Activated CD8-positive, alpha-beta memory T cell treated with anti-CD3 and anti-CD28 coated beads for 1 hour (primary cell): ENCODE results near the gene ZC3H14.
"Not testable (repeated sequence)": the region's sequence is repeated elsewhere in the genome, so short reads cannot be mapped to it uniquely, and the experiment has no call there.

Source experiments
- DNase-seq, 2 donors: peaks; one replicate each; pipeline ENCODE4 v3.0.0-alpha.2; 2020; ENCODE audit warnings: low read depth in 1 of 2; ENCODE audit errors: extremely low read depth in 1 of 2

The ZC3H14 gene, protein sequence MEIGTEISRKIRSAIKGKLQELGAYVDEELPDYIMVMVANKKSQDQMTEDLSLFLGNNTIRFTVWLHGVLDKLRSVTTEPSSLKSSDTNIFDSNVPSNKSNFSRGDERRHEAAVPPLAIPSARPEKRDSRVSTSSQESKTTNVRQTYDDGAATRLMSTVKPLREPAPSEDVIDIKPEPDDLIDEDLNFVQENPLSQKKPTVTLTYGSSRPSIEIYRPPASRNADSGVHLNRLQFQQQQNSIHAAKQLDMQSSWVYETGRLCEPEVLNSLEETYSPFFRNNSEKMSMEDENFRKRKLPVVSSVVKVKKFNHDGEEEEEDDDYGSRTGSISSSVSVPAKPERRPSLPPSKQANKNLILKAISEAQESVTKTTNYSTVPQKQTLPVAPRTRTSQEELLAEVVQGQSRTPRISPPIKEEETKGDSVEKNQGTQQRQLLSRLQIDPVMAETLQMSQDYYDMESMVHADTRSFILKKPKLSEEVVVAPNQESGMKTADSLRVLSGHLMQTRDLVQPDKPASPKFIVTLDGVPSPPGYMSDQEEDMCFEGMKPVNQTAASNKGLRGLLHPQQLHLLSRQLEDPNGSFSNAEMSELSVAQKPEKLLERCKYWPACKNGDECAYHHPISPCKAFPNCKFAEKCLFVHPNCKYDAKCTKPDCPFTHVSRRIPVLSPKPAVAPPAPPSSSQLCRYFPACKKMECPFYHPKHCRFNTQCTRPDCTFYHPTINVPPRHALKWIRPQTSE

DNA sequence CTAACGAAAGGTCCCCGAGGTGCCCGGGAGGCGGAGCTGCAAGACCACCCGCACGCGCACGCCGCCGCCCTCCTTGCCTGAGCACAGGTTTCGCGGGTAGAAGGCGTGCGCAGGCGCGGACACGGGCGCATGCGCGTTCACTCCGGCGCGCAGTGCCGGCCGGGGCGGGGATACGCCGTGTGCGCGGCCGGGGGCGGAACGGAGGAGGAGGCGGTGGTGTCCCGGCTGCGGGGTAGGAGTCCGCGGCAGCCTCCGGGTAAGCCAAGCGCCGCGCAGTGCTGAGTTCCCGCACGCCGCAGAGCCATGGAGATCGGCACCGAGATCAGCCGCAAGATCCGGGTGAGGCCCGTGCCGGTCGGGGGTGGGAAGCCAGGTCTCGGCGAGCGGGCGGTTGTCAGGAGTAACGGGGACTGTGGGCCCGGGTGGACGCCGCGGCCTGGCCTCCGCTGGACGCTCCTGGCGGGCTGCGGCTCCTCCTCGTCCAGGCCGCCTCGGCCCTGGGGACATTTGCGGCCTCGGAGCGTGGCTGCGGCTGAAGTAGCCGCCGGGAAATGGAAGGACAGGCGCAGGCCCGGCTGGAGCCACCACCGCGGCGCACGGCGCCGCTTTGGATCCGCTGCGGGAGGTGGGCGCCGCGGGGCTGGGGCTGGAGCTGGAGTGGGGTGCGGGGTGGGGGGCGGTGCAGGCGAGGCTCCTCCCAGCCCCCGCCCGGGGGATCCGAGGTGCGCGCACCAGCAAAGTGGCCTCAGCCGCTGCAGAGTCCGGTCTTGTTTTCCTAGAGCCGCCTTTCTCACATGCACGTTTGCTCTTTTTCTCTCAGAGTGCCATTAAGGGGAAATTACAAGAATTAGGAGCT lies at the start of gene ZC3H14:
Gene ZC3H14 (plus strand): TSS at position 207 of the 856 bp plus-strand sequence. CDS start 97 bp downstream, at position 304.
- peak; percentile 57 to 80 for DNase-seq

DNA sequence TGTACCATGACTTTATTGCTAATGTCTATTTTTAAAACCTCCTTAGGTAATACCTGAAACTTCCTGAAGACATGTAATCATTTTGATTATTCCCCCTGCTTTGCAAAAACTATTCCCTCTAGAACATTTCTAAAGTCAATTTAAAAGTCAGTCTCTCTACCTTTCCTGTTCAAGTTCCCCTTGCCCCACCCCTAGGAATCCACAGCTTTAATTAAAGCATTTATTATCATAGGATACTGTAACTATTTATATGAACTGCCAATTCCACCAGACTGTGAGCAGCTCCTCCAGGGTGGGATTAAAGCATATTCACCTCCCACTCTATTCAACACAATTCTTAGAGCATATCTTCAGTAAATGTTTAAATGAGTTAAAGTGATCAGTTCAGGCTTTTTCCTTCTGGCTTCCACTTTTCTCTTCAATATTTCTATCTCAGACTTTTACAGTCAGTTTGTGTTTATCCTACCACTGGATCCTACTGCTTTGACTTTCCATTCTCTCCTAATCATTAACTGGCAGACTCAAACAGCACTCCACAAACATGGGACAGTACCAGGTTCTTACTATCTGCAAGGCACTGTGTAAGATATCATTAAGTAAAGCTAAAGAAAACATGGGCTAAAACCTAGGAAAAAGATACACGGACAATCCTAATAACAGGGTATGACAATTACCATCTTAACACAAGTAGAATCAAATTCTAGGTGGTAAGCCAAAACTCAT lies 47.2 kb upstream of the ZC3H14 start:
- no peak for DNase-seq

DNA sequence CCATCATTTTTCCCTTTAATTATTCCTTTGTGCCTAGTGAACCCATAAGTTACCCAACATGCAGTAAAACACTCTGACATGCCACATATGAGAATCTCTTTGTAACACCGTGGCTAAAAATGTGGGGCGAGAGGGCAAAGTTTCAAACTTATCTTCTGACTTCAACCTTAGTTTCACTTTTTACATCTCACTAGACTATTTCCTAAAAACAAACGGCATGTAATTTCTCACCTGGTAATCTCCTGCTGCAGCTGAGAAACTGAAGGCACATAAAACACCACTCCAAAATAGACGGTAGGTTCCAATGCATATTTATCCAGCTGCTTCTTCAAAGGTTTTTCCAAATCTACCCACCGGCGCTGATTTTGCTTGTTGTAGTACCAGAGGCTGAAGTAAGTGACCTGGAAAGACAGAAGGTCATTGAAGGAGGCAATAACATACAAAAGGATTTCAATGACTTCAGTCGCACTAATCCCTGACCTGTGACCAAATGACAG lies 45.9 kb upstream of the ZC3H14 start:
- no peak for DNase-seq

DNA sequence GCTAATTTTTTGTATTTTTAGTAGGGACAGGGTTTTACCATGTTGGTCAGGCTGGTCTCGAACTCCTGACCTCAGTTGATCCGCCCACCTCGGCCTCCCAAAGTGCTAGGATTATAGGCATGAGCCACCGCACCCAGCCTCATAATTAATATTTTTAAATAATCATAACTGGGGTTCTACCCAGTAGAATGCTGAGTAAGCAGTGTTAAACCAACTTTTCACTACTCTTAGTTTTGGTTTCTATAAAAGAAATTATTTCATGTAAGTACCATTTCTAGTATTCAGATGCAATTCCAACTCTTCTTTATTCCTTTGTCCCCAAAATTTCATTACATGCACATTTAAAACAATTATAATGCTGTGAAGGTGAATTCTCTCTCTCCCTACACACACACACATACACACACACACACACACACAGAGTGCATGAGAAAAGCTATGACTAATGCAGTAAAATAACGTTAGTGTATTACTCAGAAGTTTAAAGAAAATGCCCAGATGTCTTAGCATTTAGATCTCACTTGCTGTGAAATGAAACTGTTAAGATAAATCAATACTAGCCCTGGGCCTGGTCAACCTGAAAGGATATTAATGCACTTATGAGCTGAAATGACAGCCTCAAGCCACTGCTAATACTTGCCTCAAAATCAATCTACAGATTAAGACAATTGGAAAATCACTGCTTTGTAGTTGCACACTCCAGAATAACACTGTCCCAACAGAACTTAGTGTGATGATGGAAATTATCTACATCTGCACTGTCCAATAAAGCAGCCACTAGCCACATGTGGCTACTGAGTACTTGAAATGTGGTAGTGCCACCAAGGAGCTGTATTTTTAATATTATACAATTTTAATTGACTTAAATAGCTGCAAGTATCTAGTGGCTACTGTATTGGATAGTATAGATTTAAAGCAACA lies 44.0 kb upstream of the ZC3H14 start:
- no peak for DNase-seq

DNA sequence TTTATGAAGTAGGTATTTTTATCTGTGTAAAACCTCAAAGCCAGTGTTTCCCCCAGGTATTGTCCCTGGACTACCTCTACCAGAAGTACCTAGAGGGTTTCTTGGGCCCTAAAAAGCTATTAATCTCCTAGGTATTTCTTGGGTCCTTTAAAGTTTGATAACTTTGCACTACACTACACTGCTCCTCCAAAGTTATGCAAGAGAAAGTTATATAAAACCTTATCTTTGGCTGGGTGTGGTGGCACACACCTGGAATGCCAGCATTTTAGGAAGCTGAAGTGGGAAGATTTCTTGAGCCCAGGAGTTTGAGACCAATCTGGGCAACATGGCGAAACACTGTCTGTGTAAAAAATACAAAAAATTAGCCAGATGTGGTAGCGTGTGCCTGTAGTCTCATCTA lies 42.9 kb upstream of the ZC3H14 start:
- DNase-seq, result no peak

DNA sequence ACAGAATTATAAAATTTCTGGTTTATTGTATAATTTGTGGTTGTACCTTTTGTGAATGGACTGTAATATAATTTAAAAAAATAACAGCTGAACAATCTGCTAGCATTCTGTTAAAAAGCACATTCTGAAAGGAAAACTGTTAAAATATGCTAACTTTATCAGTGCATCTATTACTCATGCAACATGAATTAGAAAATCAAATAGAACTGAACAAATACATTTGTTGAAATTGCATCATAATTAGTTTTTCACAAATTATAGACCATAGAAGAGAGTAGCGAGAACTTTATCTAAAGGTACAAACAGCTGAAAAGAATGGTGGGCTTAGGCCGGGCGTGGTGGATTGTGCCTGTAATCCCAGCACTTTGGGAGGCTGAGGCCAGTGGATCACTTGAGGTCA lies 41.0 kb upstream of the ZC3H14 start:
- no peak for DNase-seq

DNA sequence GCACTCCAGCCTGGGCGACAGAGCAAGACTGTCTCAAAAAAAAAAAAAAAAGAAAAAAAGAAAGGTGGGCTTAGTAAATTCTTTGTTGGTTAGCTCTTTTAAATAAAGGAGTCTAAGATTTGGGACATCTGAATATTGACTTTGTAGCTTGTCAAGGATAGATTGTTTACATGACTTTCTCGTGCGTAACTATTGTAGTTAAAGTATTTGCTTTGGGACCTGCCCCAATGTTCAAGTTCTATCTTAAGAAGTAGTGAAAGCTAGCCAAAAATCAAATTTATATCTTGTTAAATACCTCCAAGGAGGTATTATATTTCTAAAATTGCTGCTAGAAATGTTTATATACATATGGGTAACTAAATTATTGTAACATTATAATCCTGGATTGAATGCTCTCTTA lies 40.4 kb upstream of the ZC3H14 start:
- no peak for DNase-seq

DNA sequence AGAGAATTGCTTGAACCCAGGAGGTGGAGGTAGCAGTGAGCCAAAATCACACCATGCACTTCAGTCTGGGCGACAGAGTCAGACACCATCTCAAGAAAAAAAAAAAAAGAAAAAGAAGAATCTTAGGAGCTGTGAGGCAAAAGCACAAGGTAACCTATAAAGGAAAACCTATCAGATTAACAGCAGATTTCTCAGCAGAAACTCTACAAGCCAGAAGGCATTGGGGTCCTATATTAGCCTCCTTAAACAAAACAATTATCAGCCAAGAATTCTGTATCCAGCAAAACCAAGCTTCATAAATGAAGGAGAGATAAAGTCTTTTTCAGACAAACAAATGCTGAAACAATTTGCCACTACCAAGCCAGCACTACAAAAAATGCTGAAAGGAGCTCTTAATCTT lies 32.9 kb upstream of the ZC3H14 start:
- DNase-seq, result not testable (repeated sequence)

DNA sequence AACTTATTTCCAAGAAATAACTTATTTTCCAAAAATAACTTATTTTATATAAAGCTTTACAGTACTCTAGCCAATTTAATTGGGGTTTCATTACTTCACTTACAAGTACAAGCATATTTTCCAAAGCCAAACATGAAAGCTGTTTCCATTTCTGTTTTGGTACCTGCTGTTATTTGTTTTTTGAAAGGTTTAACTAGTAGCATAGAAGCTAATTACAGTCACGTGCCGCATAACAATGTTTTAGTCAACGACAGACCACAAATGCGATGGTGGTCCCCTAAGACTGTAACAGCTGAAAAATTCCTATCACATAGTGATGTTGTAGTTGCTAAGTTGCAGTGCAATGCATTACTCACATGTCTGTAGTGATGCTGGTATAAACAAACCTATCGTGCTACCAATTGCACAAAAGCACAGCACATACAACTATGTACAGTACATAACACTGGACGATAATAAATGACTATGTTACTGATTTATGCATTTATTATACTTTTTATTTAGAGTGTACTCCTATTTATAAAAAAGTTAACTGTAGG lies 29.7 kb upstream of the ZC3H14 start:
- no peak for DNase-seq

DNA sequence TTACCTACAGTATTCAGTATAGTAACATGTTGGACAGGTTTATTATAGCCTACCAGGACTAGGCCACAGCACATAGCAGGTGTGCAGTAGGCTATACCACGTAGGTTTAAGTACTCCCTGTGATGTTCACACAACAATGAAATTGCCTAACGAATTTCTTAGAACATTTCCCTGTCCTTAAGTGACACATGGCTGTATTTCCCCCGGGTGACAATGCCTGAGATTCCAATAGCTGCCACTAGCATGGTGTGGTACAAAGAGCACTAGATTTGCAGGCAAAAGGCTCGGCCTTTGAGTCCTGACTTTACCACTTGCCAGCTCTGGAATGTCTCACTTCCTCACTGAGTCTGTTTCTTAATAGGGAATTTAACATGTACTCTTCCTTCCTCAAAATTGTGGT lies 27.7 kb upstream of the ZC3H14 start:
- no peak for DNase-seq

DNA sequence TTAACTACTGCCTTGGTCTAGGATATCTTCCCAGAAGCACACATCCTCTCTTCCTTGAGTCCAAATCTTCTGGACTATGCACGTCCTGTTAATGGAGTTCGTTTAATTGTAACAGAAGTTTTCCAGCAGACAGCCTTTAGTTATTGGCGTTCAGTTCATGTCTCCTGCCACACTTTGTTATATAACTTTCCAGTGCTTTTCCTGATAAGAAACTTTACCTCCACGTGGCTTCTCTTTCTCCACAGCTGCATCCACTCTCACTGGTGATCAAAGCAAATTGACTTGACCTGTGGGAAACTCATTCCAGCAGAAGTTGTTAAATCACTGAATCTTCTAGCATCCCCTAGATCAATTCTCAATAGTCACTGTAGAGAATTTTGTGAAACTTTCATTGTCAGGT lies 27.0 kb upstream of the ZC3H14 start:
- DNase-seq, result no peak

DNA sequence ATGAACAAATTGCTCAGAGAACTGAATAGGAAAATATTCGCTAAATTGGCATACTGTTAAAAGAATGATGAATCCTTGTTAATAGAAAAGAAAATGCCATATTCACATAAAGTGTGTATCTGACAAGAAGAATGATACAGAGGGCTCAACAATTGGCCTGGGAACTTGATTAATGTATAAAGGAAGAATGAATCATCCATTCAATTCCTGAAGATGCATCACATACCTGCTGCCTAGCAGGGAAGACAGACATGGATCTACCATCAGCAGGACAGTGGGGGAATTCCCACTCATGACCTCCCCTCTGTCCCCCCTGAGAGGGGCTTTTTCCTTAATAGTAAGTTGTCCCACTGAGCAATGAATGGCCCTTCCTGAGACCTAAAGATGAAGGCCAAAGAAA lies 21.5 kb upstream of the ZC3H14 start:
- DNase-seq, result no peak

DNA sequence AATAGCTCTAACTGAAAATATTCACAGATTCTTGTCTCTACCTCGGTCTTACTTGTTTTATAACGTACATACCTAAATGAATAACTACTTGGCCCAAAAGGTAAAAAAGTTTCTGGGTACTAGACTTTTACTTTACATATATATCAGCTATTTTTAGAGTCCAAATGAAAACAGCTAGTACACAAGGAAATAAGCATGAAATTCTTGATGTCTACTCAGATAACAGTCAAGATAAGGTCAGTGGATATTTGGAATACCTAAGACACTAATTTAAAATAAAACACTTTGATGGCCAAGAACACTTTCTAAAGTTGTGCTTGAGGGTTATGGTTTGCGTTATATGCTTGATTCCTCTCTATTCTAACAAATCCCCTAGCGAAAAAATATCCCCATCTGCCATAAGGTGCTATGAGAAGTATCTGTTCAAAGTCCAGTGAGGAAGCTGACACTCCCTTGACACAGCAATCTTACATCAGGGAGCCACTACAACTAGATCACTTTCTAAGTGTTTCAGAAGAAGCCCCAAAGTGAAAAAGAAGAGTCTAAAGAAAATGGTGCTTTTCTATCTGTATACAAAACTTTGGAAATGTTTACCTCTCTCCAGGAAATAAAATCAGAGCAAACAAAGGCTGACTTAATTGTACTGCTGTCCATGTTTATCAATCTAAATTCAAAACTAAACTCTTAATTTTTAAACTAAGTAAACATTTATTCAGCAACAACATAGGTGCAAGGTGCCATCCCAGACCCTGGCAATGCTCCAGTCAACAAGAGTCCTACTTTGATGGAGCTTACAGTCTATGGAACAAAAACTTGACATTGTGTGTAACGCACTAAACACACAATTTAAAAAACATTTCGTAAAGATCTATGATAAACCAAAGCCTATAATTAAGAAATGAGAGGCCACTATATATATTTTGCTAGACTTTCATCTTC lies 19.7 kb upstream of the ZC3H14 start:
- no peak for DNase-seq

DNA sequence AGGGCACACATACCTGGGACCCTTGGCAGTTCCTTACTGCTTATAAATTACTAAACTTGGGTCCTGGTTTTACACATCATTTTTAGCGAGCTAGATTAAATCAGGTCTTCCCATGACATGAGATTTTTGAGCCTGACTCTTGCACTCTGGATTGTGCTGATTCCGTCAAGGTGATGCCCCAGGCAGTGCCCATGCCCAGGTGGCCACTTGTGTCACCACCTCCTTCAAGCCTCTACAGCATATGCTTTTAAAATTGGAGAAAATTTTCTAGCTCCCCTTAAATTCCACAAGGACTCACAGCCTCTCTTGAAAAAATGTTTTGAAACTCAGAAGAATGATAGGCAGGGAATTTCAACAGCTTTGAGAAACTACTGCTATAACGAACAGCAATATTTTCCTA lies 17.6 kb upstream of the ZC3H14 start:
- no peak for DNase-seq

DNA sequence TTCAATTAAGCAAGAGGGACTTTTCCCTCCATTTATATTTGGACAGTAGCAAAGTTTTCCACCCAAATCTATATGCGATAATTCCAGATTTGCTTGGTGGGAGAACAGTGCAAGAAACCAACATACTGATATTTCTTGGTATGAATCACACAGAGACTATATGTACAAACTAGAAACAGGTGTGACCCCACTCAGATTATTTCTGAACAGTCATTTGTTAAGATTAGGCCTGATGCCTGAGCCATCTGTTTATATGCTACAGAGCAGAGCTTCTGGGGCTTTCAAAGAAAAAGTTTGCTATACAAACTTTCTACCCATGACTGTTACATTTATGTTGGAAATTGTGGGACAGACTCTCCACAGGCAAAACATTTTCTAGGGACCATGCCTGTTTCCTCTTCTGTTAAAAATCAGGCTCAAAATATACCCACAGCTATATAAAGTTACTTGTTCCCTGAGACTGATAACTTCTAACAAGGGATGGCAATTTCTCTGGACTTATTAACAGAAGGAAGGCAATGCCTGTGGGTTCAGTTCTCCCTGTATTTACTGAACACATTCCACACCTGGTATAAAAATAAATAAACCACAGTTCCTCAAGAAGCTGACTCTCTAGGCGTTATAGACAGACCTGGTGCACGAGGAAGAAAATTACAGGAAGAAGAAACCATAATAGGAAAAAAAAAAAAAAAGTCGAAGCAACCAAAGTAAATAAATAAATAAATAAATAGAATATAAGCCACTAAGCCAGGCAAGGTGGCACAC lies 16.0 kb upstream of the ZC3H14 start:
- no peak for DNase-seq

DNA sequence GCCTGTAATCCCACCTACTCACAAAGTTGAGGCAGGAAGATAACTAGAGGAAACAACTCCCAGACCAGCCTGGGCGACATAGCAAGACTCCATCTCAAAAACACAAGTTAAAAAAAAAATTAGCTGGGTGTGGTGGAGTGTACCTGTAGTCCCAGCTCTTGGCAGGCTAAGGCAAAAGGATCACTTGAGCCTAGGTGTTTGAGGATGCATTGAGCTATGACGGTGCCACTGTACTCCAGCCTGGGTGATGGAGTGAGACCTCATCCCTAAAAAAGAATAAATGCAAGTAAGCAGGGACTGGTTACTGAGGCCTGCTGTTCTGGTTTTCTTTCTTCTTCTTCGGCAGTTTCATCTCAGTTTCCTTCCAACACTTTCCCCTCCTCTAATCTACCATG lies 15.5 kb upstream of the ZC3H14 start:
- DNase-seq, result no peak

DNA sequence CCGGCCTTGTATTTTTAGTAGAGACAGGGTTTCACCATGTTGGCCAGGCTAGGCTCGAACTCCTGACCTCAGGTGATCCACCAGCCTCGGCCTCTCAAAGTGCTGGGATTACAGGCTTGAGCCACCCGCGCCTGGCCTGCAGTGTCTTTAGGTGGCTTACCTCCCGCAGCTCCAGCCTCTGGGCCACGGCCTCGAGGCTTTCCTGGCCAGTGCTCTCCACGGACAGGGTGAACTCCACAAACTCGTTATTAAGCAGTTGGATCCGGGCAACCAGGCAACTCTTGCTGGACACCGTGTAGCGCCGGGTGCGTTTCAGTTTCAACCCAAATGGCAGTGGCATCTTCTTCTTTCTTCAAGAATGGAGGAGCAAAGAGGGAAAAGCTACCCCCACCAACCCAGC lies 12.8 kb upstream of the ZC3H14 start:
- no peak for DNase-seq
